Upper lobe of left lung (tissue), 4 donors: Measurements from ENCODE around the gene CAMK2B.

Source experiments
- CTCF ChIP-seq, 6 experiments: fragments of 450-650 bp in 4 of 6; fragments of 200-600 bp in 2 of 6; sonication (generic) in 2 of 6; IDR thresholded peaks; one replicate each; pipeline ENCODE4 v1.5.1; 2016 to 2019; ENCODE audit warnings: antibody characterized with exemption in 6 of 6
- POLR2A ChIP-seq, 4 donors: fragments of 450-650 bp; IDR thresholded peaks; one replicate each; pipeline ENCODE4 v1.5.1; 2016 to 2017; ENCODE audit warnings: antibody characterized with exemption in 4 of 4, mild to moderate bottlenecking in 2 of 4
- POLR2AphosphoS5 ChIP-seq, 2 donors: sonication (generic); formaldehyde crosslinking; IDR thresholded peaks; one replicate each; pipeline ENCODE4 v1.5.1; 2017; ENCODE audit warnings: antibody characterized with exemption in 2 of 2

- no peak for TF ChIP-seq POLR2AphosphoS5 (IDR thresholded peaks at IDR 0.05)
- TF ChIP-seq CTCF (IDR thresholded peaks at IDR 0.05), result no peak
- TF ChIP-seq POLR2A (IDR thresholded peaks at IDR 0.05), result no peak
Measured at GRCh38 chr7:44232396-44232795, 93.0 kb downstream of the CAMK2B start.
